SK-N-SH treated with all-trans-retinoic acid at 6 μM for 48 hours (cell line): Measurements from ENCODE around the gene TIAM2.

Experiments
- ATAC-seq: fragments of 200-7000 bp; cut with Tn5 transposase; 3 replicates; pipeline ENCODE4 v1.9.1; 2020; ENCODE audit warnings: mild to moderate bottlenecking, moderate library complexity
- ARNTL ChIP-seq: fragments of 450-650 bp; formaldehyde crosslinking; IDR thresholded peaks from 2 replicates; pipeline ENCODE4 v1.5.0; 2020; ENCODE audit warnings: low read depth, mild to moderate bottlenecking, moderate library complexity, borderline replicate concordance
- CREB5 ChIP-seq: fragments of 250-450 bp; sonication (Bioruptor Pico); IDR thresholded peaks from 2 replicates; pipeline ENCODE4 v1.5.1; 2020; ENCODE audit warnings: low read depth, mild to moderate bottlenecking, moderate library complexity
- CSDC2 ChIP-seq: fragments of 250-450 bp; sonication (Bioruptor Pico); IDR thresholded peaks from 2 replicates; pipeline ENCODE4 v1.5.0; 2020; ENCODE audit warnings: mild to moderate bottlenecking, moderate library complexity
- CSRNP3 ChIP-seq: fragments of 250-450 bp; sonication (Bioruptor Pico); IDR thresholded peaks from 2 replicates; pipeline ENCODE4 v1.5.1; 2021; ENCODE audit warnings: mild to moderate bottlenecking, moderate library complexity
- ESRRG ChIP-seq: fragments of 250-450 bp; sonication (Bioruptor Pico); IDR thresholded peaks from 2 replicates; pipeline ENCODE4 v1.6.1; 2021; ENCODE audit warnings: mild to moderate bottlenecking
- GLIS3 ChIP-seq: fragments of 250-450 bp; sonication (Bioruptor Pico); IDR thresholded peaks from 2 replicates; pipeline ENCODE4 v1.5.0; 2020; ENCODE audit warnings: mild to moderate bottlenecking, moderate library complexity
- ISL1 ChIP-seq: fragments of 250-450 bp; sonication (Bioruptor Pico); IDR thresholded peaks from 2 replicates; pipeline ENCODE4 v2.1.2; 2022; ENCODE audit warnings: mild to moderate bottlenecking, moderate library complexity
- PATZ1 ChIP-seq: fragments of 250-450 bp; sonication (Bioruptor Pico); IDR thresholded peaks from 2 replicates; pipeline ENCODE4 v1.8.0; 2020; ENCODE audit warnings: mild to moderate bottlenecking, moderate library complexity, borderline replicate concordance
- POU6F1 ChIP-seq: fragments of 250-450 bp; sonication (Bioruptor Pico); IDR thresholded peaks from 2 replicates; pipeline ENCODE4 v1.8.0; 2021; ENCODE audit warnings: low read depth, mild to moderate bottlenecking, moderate library complexity, borderline replicate concordance
- PPARA ChIP-seq: fragments of 250-450 bp; sonication (Bioruptor Pico); IDR thresholded peaks from 2 replicates; pipeline ENCODE4 v1.5.0; 2020; ENCODE audit warnings: mild to moderate bottlenecking, borderline replicate concordance
- RARB ChIP-seq: fragments of 250-450 bp; sonication (Bioruptor Pico); IDR thresholded peaks from 2 replicates; pipeline ENCODE4 v1.8.0; 2021; ENCODE audit warnings: mild to moderate bottlenecking, moderate library complexity
- SNAI2 ChIP-seq: fragments of 250-450 bp; sonication (Bioruptor Pico); IDR thresholded peaks from 2 replicates; pipeline ENCODE4 v1.5.0; 2020; ENCODE audit warnings: mild to moderate bottlenecking, moderate library complexity
- TOX ChIP-seq: fragments of 250-450 bp; sonication (Bioruptor Pico); IDR thresholded peaks from 2 replicates; pipeline ENCODE4 v1.8.0; 2021; ENCODE audit warnings: mild to moderate bottlenecking, moderate library complexity, borderline replicate concordance
- TSHZ2 ChIP-seq: fragments of 250-450 bp; sonication (Bioruptor Pico); IDR thresholded peaks from 2 replicates; pipeline ENCODE4 v1.5.0; 2020; ENCODE audit warnings: mild to moderate bottlenecking, moderate library complexity
- ZC3H10 ChIP-seq: fragments of 250-450 bp; sonication (Bioruptor Pico); IDR thresholded peaks from 2 replicates; pipeline ENCODE4 v1.5.1; 2021; ENCODE audit warnings: mild to moderate bottlenecking, moderate library complexity
- ZFP3 ChIP-seq: fragments of 250-450 bp; sonication (Bioruptor Pico); IDR thresholded peaks from 2 replicates; pipeline ENCODE4 v1.5.0; 2020; ENCODE audit warnings: mild to moderate bottlenecking, moderate library complexity
- ZFP30 ChIP-seq: fragments of 450-650 bp; formaldehyde crosslinking; IDR thresholded peaks from 2 replicates; pipeline ENCODE4 v1.5.0; 2022; ENCODE audit warnings: mild to moderate bottlenecking, moderate library complexity
- ZNF70 ChIP-seq: fragments of 450-650 bp; formaldehyde crosslinking; IDR thresholded peaks from 2 replicates; pipeline ENCODE4 v1.5.0; 2020; ENCODE audit warnings: mild to moderate bottlenecking, moderate library complexity

TIAM2 gene

GRCh38 chr6:155155787-155156447 is 160.8 kb downstream of the TIAM2 start:
- ATAC-seq: no peak
- TF ChIP-seq GLIS3 (CRISPR knock-in tag) (no peak), CREB5 (CRISPR knock-in tag) (no peak), PATZ1 (CRISPR knock-in tag) (no peak), CSDC2 (CRISPR knock-in tag) (no peak), ZNF70 (CRISPR knock-in tag) (no peak)

GRCh38 chr6:155157101-155157500 is 162.0 kb downstream of the TIAM2 start:
- 0 out of 3 replicates have a peak, but pooled peaks have one; percentile 14 for ATAC-seq
- TF ChIP-seq GLIS3 (CRISPR knock-in tag) (no peak), ESRRG (no peak), ISL1 (CRISPR knock-in tag) (no peak), ZC3H10 (CRISPR knock-in tag) (no peak), TSHZ2 (no peak), CSRNP3 (no peak), ARNTL (no peak), ZFP30 (no peak), SNAI2 (CRISPR knock-in tag) (no peak), PATZ1 (CRISPR knock-in tag) (no peak), POU6F1 (CRISPR knock-in tag) (no peak), ZFP3 (CRISPR knock-in tag) (no peak), PPARA (no peak), CSDC2 (CRISPR knock-in tag) (no peak), RARB (no peak), ZNF70 (CRISPR knock-in tag) (no peak)

- ATAC-seq: peak; percentile 24; the same call in 1 of the 3 replicates
- peak; percentile 27; the same call in 1 of the 2 replicates for TF ChIP-seq ISL1 (CRISPR knock-in tag)
- no peak for TF ChIP-seq TOX (CRISPR knock-in tag)
- no peak for TF ChIP-seq PPARA
- TF ChIP-seq ZFP30: no peak
- TF ChIP-seq ESRRG: no peak
Observed at GRCh38 chr6:155158030-155158843, 163.1 kb downstream of the TIAM2 start.
